WTC11 (cell line): ENCODE results near the gene VSX1. TPM values are rescaled to one million over a fixed set of nuclear protein-coding genes. Genes with fewer than 3 reads are reported as not detected.
A peak's percentile ranks its signal among the peaks of the same experiment; 100 is the strongest.

Experiments
- ATAC-seq: fragments of 200-7000 bp; cut with Tn5 transposase; 2 replicates; pipeline ENCODE4 v1.10.0; 2021; ENCODE audit warnings: mild to moderate bottlenecking, moderate library complexity
- CTCF ChIA-PET: fragments of 300-600 bp; sonication (Branson Sonifier 250); formaldehyde crosslinking; loops from one replicate; lab custom pipeline; 2021; ENCODE audit warnings: antibody characterized with exemption; lab: Charles Lee
- POLR2A ChIA-PET: fragments of 350-600 bp; sonication (Branson Sonifier 250); formaldehyde crosslinking; loops from one replicate; lab custom pipeline; 2021; ENCODE audit warnings: antibody characterized with exemption; lab: Charles Lee
- DNase-seq: peaks from one replicate; pipeline ENCODE4 v3.0.0; 2021; ENCODE audit warnings: low spot score
- H3K27ac Mint-ChIP-seq: 2 replicates; pipeline ENCODE4 v1.8.0; 2021; ENCODE audit warnings: mixed read lengths
- H3K27me3 Mint-ChIP-seq: 2 replicates; pipeline ENCODE4 v1.8.0; 2021; ENCODE audit warnings: low read depth, mild to moderate bottlenecking, moderate library complexity, mixed read lengths
- H3K36me3 Mint-ChIP-seq: 2 replicates; pipeline ENCODE4 v1.8.0; 2021; ENCODE audit warnings: mixed read lengths
- H3K4me1 Mint-ChIP-seq: 2 replicates; pipeline ENCODE4 v1.8.0; 2022; ENCODE audit warnings: mixed read lengths
- H3K4me3 Mint-ChIP-seq: 2 replicates; pipeline ENCODE4 v1.8.0; 2021; ENCODE audit warnings: mild to moderate bottlenecking, moderate library complexity, mixed read lengths
- H3K9me3 Mint-ChIP-seq: 2 replicates; pipeline ENCODE4 v1.8.0; 2021; ENCODE audit warnings: mixed read lengths
- AFF4 ChIP-seq: sonication (generic); formaldehyde crosslinking; IDR thresholded peaks from 2 replicates; pipeline ENCODE4 v1.8.1; 2023; ENCODE audit warnings: mild to moderate bottlenecking, missing genetic modification reagents, borderline replicate concordance
- ATF2 ChIP-seq: sonication (generic); formaldehyde crosslinking; IDR thresholded peaks from 2 replicates; pipeline ENCODE4 v1.8.1; 2022; ENCODE audit warnings: low read depth, missing genetic modification reagents, borderline replicate concordance
- GABPB1 ChIP-seq: sonication (generic); formaldehyde crosslinking; IDR thresholded peaks from 2 replicates; pipeline ENCODE4 v1.8.1; 2023; ENCODE audit warnings: mild to moderate bottlenecking, missing genetic modification reagents
- HMGXB4 ChIP-seq: sonication (generic); formaldehyde crosslinking; IDR thresholded peaks from 2 replicates; pipeline ENCODE4 v1.8.1; 2023; ENCODE audit warnings: mild to moderate bottlenecking, moderate library complexity, missing genetic modification reagents
- JUN ChIP-seq: sonication (generic); formaldehyde crosslinking; IDR thresholded peaks from 2 replicates; pipeline ENCODE4 v1.8.0; 2023; ENCODE audit warnings: mild to moderate bottlenecking, missing genetic modification reagents
- MAX ChIP-seq: sonication (generic); formaldehyde crosslinking; IDR thresholded peaks from 2 replicates; pipeline ENCODE4 v1.8.0; 2022; ENCODE audit warnings: mild to moderate bottlenecking, missing genetic modification reagents
- PREB ChIP-seq: sonication (generic); formaldehyde crosslinking; IDR thresholded peaks from 2 replicates; pipeline ENCODE4 v1.8.1; 2022; ENCODE audit warnings: mild to moderate bottlenecking, missing genetic modification reagents, moderate library complexity, borderline replicate concordance
- USF2 ChIP-seq: sonication (generic); formaldehyde crosslinking; IDR thresholded peaks from 2 replicates; pipeline ENCODE4 v1.8.1; 2023; ENCODE audit warnings: mild to moderate bottlenecking, missing genetic modification reagents, moderate library complexity
- ZNF281 ChIP-seq: sonication (generic); formaldehyde crosslinking; IDR thresholded peaks from 2 replicates; pipeline ENCODE4 v1.8.0; 2023; ENCODE audit warnings: mild to moderate bottlenecking, missing genetic modification reagents
- ZNF416 ChIP-seq: fragments of 250-450 bp; sonication (Bioruptor Pico); IDR thresholded peaks from 2 replicates; pipeline ENCODE4 v1.9.0; 2021; ENCODE audit warnings: mild to moderate bottlenecking, inconsistent platforms
- ZNF671 ChIP-seq: fragments of 250-450 bp; sonication (Bioruptor Pico); IDR thresholded peaks from 2 replicates; pipeline ENCODE4 v1.8.0; 2021; ENCODE audit warnings: mild to moderate bottlenecking
- total RNA-seq: library from RNA; stranded (reverse); gene quantifications from 3 replicates; pipeline ENCODE4 v1.2.3, GENCODE V29; 2021

Gene VSX1
- total RNA-seq, 1 experiment from 2014 or later: not detected

- POLR2A ChIA-PET: interaction anchor here (0.5 to 0.6 kb wide), 2 partner anchors 178 to 339 kb away, joined by 3 to 4 read pairs; no protein-coding TSS in a partner anchor
- peaks cover 46% of the 10 kb centered on the region for H3K27me3 Mint-ChIP-seq
- H3K4me1 Mint-ChIP-seq: peaks cover 12% of the 10 kb centered on the region; the same call in 1 of the 2 replicates
- H3K4me3 Mint-ChIP-seq: no peak overlapping the region
- CTCF ChIA-PET: interaction anchor here (0.6 to 1.0 kb wide), 3 partner anchors 11 to 136 kb away, joined by 3 read pairs; no protein-coding TSS in a partner anchor
- ATAC-seq (no peak), DNase-seq (no peak)
- no peak overlapping the region for H3K27ac Mint-ChIP-seq
- TF ChIP-seq PREB (CRISPR knock-in tag): no peak
- no peak for TF ChIP-seq ZNF416 (CRISPR knock-in tag)
- TF ChIP-seq, all 79 proteins: peak for 0
- Mint-ChIP-seq H3K36me3 (no peaks in the 10 kb centered on the region), H3K9me3 (no peaks in the 10 kb centered on the region)
Measured at GRCh38 chr20:25054096-25054820, 27.7 kb downstream of the VSX1 start.

- peaks cover 37% of the 10 kb centered on the region for H3K27me3 Mint-ChIP-seq
- CTCF ChIA-PET: interaction anchor here (0.6 to 1.0 kb wide), 3 partner anchors 12 to 27 kb away, joined by 3 read pairs; no protein-coding TSS in a partner anchor
- DNase-seq: no peak
- no peaks in the 10 kb centered on the region for H3K36me3 Mint-ChIP-seq
- POLR2A ChIA-PET: interaction anchor here (0.5 kb wide), 1 partner anchor 179 kb away, joined by 3 read pairs; no protein-coding TSS in a partner anchor
- 0 out of 2 replicates have a peak, but pooled peaks cover 7% of the 10 kb centered on the region for H3K4me1 Mint-ChIP-seq
- ATAC-seq: no peak
- no peaks in the 10 kb centered on the region for H3K9me3 Mint-ChIP-seq
- H3K4me3 Mint-ChIP-seq: no peak overlapping the region
- no peak for TF ChIP-seq ZNF281 (CRISPR knock-in tag)
- H3K27ac Mint-ChIP-seq: no peak overlapping the region
Measured at GRCh38 chr20:25053255-25054031, 28.5 kb downstream of the VSX1 start.

GRCh38 chr20:25052255-25053194 is 29.4 kb downstream of the VSX1 start:
- CTCF ChIA-PET: interaction anchor here (0.7 to 1.2 kb wide), 2 partner anchors 26 to 143 kb away, joined by 3 read pairs; partner anchors contain the start of gene ENTPD6
- Mint-ChIP-seq H3K36me3 (no peaks in the 10 kb centered on the region), H3K27me3 (peaks cover 31% of the 10 kb centered on the region), H3K4me1 (0 out of 2 replicates have a peak, but pooled peaks cover 7% of the 10 kb centered on the region), H3K27ac (no peak overlapping the region), H3K9me3 (no peaks in the 10 kb centered on the region), H3K4me3 (no peak overlapping the region)
- peak; percentile 3 for DNase-seq
- no peak for ATAC-seq
- POLR2A ChIA-PET: no interaction called here
- TF ChIP-seq MAX (CRISPR knock-in tag) (no peak), GABPB1 (CRISPR knock-in tag) (no peak), JUN (CRISPR knock-in tag) (no peak), USF2 (CRISPR knock-in tag) (no peak), HMGXB4 (CRISPR knock-in tag) (no peak), AFF4 (CRISPR knock-in tag) (no peak), ZNF671 (CRISPR knock-in tag) (no peak), ATF2 (CRISPR knock-in tag) (no peak)
